ENCODE data around the gene HNRNPCL2. TPM values are rescaled to one million over a fixed set of nuclear protein-coding genes. Genes with fewer than 3 reads are reported as not detected.
"Not testable (repeated sequence)": the region's sequence is repeated elsewhere in the genome, so short reads cannot be mapped to it uniquely, and the experiment has no call there.

HNRNPCL2 gene
- total RNA-seq (not detected), polyA plus RNA-seq (not detected), total RNA-seq (not detected)

- H3K36me3 Mint-ChIP-seq; H3K9me3 ChIP-seq (ENCODE audit: control insufficient read depth in 2 of 3, low read length in 3 of 3); H3K27ac ChIP-seq (ENCODE audit: low read depth, low read length); H3K4me3 Mint-ChIP-seq; DNase-seq; intact Hi-C loops (cut with micrococcal nuclease); H3K27ac Mint-ChIP-seq; H3K4me1 Mint-ChIP-seq; H3K9me3 Mint-ChIP-seq; ATAC-seq; H3K4me1 ChIP-seq (ENCODE audit: control insufficient read depth in 2 of 2, insufficient read depth in 2 of 2, low read length in 2 of 2); H3K4me3 ChIP-seq (ENCODE audit: low read length); CTCF ChIA-PET; POLR2A ChIA-PET; H3K27me3 ChIP-seq (ENCODE audit: control insufficient read depth in 2 of 2, insufficient read depth in 2 of 2, low read length in 2 of 2); H3K36me3 ChIP-seq (ENCODE audit: control insufficient read depth in 2 of 3, insufficient read depth in 3 of 3, low read length in 3 of 3): not testable (repeated sequence)
- H3K27me3 Mint-ChIP-seq: peaks cover 0 to 16% (median 8%) of the 10 kb centered on the region in 5 donors
Measured at GRCh38 chr1:13116754-13117153, at the start of gene HNRNPCL2. Gene HNRNPCL2, minus strand, starts transcription at chr1:13116854. Its CDS starts 454 bp downstream, at chr1:13116400.

DNA sequence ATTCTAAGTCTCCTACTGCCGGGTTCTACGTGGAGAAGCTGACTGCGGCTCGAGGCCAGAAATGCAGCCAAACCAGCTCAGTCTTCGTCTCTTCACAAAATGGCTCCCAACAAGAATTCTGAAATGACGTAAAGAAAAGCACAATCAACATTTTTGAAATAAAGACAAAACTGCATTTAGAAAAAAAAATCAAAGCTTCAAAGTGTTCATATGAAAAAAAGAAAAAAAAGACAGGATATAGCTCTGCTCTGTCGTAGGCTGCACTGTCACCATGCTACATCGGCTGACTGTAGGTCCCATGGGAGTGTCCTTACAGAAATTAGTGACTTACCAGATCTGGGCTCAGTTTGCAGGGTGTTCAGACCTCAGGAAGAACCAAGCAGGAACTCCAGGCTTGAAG is 48.9 kb upstream of the HNRNPCL2 start, which contains the start of gene HNRNPCL4:
Gene HNRNPCL4 (minus strand): TSS at position 101 of the 400 bp plus-strand sequence. CDS start 164 bp downstream, outside the sequence.
- H3K4me1 Mint-ChIP-seq; H3K36me3 Mint-ChIP-seq; H3K4me3 Mint-ChIP-seq; H3K27ac Mint-ChIP-seq; H3K36me3 ChIP-seq (ENCODE audit: control insufficient read depth in 2 of 3, insufficient read depth in 3 of 3, low read length in 3 of 3); ATAC-seq; H3K9me3 Mint-ChIP-seq; H3K4me3 ChIP-seq (ENCODE audit: low read length); H3K9me3 ChIP-seq (ENCODE audit: control insufficient read depth in 2 of 3, low read length in 3 of 3); H3K27ac ChIP-seq (ENCODE audit: low read depth, low read length); H3K4me1 ChIP-seq (ENCODE audit: control insufficient read depth in 2 of 2, insufficient read depth in 2 of 2, low read length in 2 of 2); POLR2A ChIA-PET; H3K27me3 Mint-ChIP-seq; intact Hi-C loops (cut with micrococcal nuclease); DNase-seq; CTCF ChIA-PET; H3K27me3 ChIP-seq (ENCODE audit: control insufficient read depth in 2 of 2, insufficient read depth in 2 of 2, low read length in 2 of 2): not testable (repeated sequence)

DNA sequence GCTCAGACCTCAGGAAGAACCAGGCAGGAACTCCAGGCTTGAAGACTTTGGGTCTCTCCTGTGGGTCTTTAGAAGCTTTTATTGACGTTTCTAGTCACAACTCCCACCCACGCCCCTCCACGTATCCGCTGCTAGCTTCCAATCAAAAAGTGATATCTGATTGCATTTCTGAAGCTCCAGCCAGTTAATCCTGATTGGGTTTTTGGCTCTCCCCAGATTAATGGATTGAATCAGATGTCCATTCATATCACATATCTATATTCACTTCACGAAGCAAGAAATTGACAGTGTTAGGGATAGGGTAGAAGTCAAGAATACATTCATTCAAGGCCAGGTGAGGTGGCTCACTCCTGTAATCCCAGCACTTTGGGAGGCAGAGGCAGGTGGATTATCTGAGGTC is 39.3 kb upstream of the HNRNPCL2 start, which contains the start of gene PRAMEF26:
Gene PRAMEF26 (minus strand): TSS at position 101 of the 400 bp plus-strand sequence. CDS start 2,914 bp downstream, outside the sequence.
- H3K36me3 Mint-ChIP-seq; H3K36me3 ChIP-seq (ENCODE audit: control insufficient read depth in 2 of 3, insufficient read depth in 3 of 3, low read length in 3 of 3); POLR2A ChIA-PET; H3K4me3 ChIP-seq (ENCODE audit: low read length); H3K27me3 ChIP-seq (ENCODE audit: control insufficient read depth in 2 of 2, insufficient read depth in 2 of 2, low read length in 2 of 2); H3K4me3 Mint-ChIP-seq; H3K27ac ChIP-seq (ENCODE audit: low read depth, low read length); H3K27me3 Mint-ChIP-seq; CTCF ChIA-PET; ATAC-seq; H3K4me1 ChIP-seq (ENCODE audit: control insufficient read depth in 2 of 2, insufficient read depth in 2 of 2, low read length in 2 of 2); H3K27ac Mint-ChIP-seq; DNase-seq; H3K9me3 Mint-ChIP-seq; H3K4me1 Mint-ChIP-seq; intact Hi-C loops (cut with micrococcal nuclease); H3K9me3 ChIP-seq (ENCODE audit: control insufficient read depth in 2 of 3, low read length in 3 of 3): not testable (repeated sequence)

DNA sequence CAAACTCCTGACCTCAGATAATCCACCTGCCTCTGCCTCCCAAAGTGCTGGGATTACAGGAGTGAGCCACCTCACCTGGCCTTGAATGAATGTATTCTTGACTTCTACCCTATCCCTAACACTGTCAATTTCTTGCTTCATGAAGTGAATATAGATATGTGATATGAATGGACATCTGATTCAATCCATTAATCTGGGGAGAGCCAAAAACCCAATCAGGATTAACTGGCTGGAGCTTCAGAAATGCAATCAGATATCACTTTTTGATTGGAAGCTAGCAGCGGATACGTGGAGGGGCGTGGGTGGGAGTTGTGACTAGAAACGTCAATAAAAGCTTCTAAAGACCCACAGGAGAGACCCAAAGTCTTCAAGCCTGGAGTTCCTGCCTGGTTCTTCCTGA is 46.2 kb downstream of the HNRNPCL2 start, which contains the start of gene PRAMEF25:
Gene PRAMEF25 (plus strand): TSS at position 301 of the 400 bp plus-strand sequence. CDS start 2,920 bp downstream, outside the sequence.
- H3K4me1 ChIP-seq (ENCODE audit: control insufficient read depth in 2 of 2, insufficient read depth in 2 of 2, low read length in 2 of 2); H3K36me3 ChIP-seq (ENCODE audit: control insufficient read depth in 2 of 3, insufficient read depth in 3 of 3, low read length in 3 of 3); H3K4me3 Mint-ChIP-seq; H3K9me3 Mint-ChIP-seq; H3K9me3 ChIP-seq (ENCODE audit: control insufficient read depth in 2 of 3, low read length in 3 of 3); H3K27me3 Mint-ChIP-seq; DNase-seq; H3K27me3 ChIP-seq (ENCODE audit: control insufficient read depth in 2 of 2, insufficient read depth in 2 of 2, low read length in 2 of 2); ATAC-seq; H3K4me3 ChIP-seq (ENCODE audit: low read length); H3K4me1 Mint-ChIP-seq; intact Hi-C loops (cut with micrococcal nuclease); CTCF ChIA-PET; H3K36me3 Mint-ChIP-seq; H3K27ac ChIP-seq (ENCODE audit: low read depth, low read length); H3K27ac Mint-ChIP-seq; POLR2A ChIA-PET: not testable (repeated sequence)

Other genes starting within 250 kb of the HNRNPCL2 start
- gene PRAMEF4, start 230.7 kb downstream of the HNRNPCL2 start, total RNA-seq: not detected
- not detected for gene PRAMEF4, start 230.7 kb downstream of the HNRNPCL2 start, polyA plus RNA-seq
- not detected for gene PRAMEF10, start 218.6 kb downstream of the HNRNPCL2 start, total RNA-seq
- gene PRAMEF10, start 218.6 kb downstream of the HNRNPCL2 start, polyA plus RNA-seq: not detected
- gene PRAMEF7, start 200.2 kb downstream of the HNRNPCL2 start, total RNA-seq: not detected
- gene PRAMEF7, start 200.2 kb downstream of the HNRNPCL2 start, polyA plus RNA-seq: not detected
- gene PRAMEF6, start 169.3 kb downstream of the HNRNPCL2 start, total RNA-seq: not detected
- not detected for gene PRAMEF6, start 169.3 kb downstream of the HNRNPCL2 start, polyA plus RNA-seq
- not detected for gene PRAMEF27, start 60.3 kb downstream of the HNRNPCL2 start, total RNA-seq
- gene PRAMEF27, start 60.3 kb downstream of the HNRNPCL2 start, polyA plus RNA-seq: not detected
- not detected for gene HNRNPCL3, start 56.1 kb downstream of the HNRNPCL2 start, total RNA-seq
- not detected for gene HNRNPCL3, start 56.1 kb downstream of the HNRNPCL2 start, polyA plus RNA-seq
- not detected for gene PRAMEF25, start 46.1 kb downstream of the HNRNPCL2 start, total RNA-seq
- not detected for gene PRAMEF25, start 46.1 kb downstream of the HNRNPCL2 start, polyA plus RNA-seq
- not detected for gene PRAMEF26, start 39.2 kb upstream of the HNRNPCL2 start, total RNA-seq
- not detected for gene PRAMEF26, start 39.2 kb upstream of the HNRNPCL2 start, polyA plus RNA-seq
- not detected for gene HNRNPCL4, start 48.8 kb upstream of the HNRNPCL2 start, total RNA-seq
- not detected for gene HNRNPCL4, start 48.8 kb upstream of the HNRNPCL2 start, polyA plus RNA-seq
- not detected for gene PRAMEF9, start 55.0 kb upstream of the HNRNPCL2 start, total RNA-seq
- gene PRAMEF9, start 55.0 kb upstream of the HNRNPCL2 start, polyA plus RNA-seq: not detected
- gene PRAMEF13, start 84.6 kb upstream of the HNRNPCL2 start, total RNA-seq: not detected
- gene PRAMEF13, start 84.6 kb upstream of the HNRNPCL2 start, polyA plus RNA-seq: not detected
- not detected for gene PRAMEF18, start 109.3 kb upstream of the HNRNPCL2 start, total RNA-seq
- gene PRAMEF18, start 109.3 kb upstream of the HNRNPCL2 start, polyA plus RNA-seq: not detected
- gene PRAMEF5, start 137.3 kb upstream of the HNRNPCL2 start, total RNA-seq: not detected
- not detected for gene PRAMEF5, start 137.3 kb upstream of the HNRNPCL2 start, polyA plus RNA-seq
- not detected for gene PRAMEF8, start 168.3 kb upstream of the HNRNPCL2 start, total RNA-seq
- not detected for gene PRAMEF8, start 168.3 kb upstream of the HNRNPCL2 start, polyA plus RNA-seq
- gene PRAMEF33, start 186.7 kb upstream of the HNRNPCL2 start, total RNA-seq: not detected
- gene PRAMEF33, start 186.7 kb upstream of the HNRNPCL2 start, polyA plus RNA-seq: not detected
- gene PRAMEF15, start 198.7 kb upstream of the HNRNPCL2 start, total RNA-seq: not detected
- gene PRAMEF15, start 198.7 kb upstream of the HNRNPCL2 start, polyA plus RNA-seq: not detected
- gene PRAMEF14, start 230.3 kb upstream of the HNRNPCL2 start, total RNA-seq: not detected
- gene PRAMEF14, start 230.3 kb upstream of the HNRNPCL2 start, polyA plus RNA-seq: not detected

Data from naive thymus-derived CD4-positive, alpha-beta T cell (primary cell).